ENCODE results near the gene C2orf78.
"Not testable (repeated sequence)": the region's sequence is repeated elsewhere in the genome, so short reads cannot be mapped to it uniquely, and the experiment has no call there.

The C2orf78 gene

DNA sequence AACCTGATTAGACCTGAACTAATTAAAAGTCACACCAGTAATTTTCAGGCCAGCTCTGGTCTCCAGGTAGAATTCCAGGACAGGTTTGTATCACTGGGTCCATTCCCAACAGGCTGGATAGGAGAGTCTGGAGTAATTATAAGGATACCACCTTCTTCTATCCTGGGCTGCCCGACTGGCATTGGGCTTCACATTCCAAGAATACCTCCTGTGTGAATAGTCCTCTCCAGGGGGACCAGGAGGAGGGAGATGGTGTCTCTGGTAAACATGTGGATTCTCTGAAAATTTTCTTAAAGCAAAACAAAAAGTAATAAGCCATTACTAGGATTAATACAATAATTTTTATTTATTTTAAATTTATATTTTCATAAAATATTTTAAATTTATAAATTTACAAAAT is 21.4 kb upstream of the C2orf78 start:
- Histone ChIP-seq H3K27ac (ENCODE audit: low read length) (no peak overlapping the region), H3K9me3 (ENCODE audit: insufficient read depth, low read depth, low read length) (no peaks in the 10 kb centered on the region), H3K4me3 (ENCODE audit: low read length) (no peak overlapping the region), H3K36me3 (ENCODE audit: insufficient read depth, low read depth, low read length) (peaks cover 80% of the 10 kb centered on the region), H3K27me3 (ENCODE audit: insufficient read depth, low read length) (no peaks in the 10 kb centered on the region), H3K4me1 (ENCODE audit: insufficient read depth, low read length) (no peaks in the 10 kb centered on the region), H3K9ac (ENCODE audit: low read depth, low read length) (no peak overlapping the region)

- Histone ChIP-seq H3K27ac (ENCODE audit: low read length) (no peak overlapping the region), H3K9ac (ENCODE audit: low read depth, low read length) (no peak overlapping the region), H3K36me3 (ENCODE audit: insufficient read depth, low read depth, low read length) (peaks cover 88% of the 10 kb centered on the region), H3K4me1 (ENCODE audit: insufficient read depth, low read length) (no peaks in the 10 kb centered on the region), H3K9me3 (ENCODE audit: insufficient read depth, low read depth, low read length) (no peaks in the 10 kb centered on the region), H3K4me3 (ENCODE audit: low read length) (no peak overlapping the region), H3K27me3 (ENCODE audit: insufficient read depth, low read length) (no peaks in the 10 kb centered on the region)
These were observed 19.0 kb upstream of the C2orf78 start for GRCh38 chr2:73764945-73765344.

DNA sequence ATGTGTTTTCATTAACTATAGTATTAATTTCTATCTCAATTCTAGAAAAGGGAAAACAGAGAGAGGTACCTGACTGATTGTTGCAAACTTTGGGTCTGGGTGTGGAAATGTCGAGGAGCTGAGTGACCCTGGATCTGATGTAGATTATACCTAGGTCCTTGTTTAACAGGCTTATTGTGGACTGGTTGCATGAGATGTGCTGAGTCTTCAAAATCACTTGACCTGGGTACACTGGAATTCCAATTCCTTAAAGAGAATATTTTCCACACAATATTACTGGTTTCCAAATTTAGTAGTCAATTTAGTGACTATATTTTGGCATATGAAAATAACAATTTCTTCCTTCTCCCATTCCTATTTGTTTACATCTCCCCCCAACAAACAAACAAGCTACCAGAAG is 17.6 kb upstream of the C2orf78 start:
- Histone ChIP-seq H3K9ac (ENCODE audit: low read depth, low read length) (no peak overlapping the region), H3K9me3 (ENCODE audit: insufficient read depth, low read depth, low read length) (no peaks in the 10 kb centered on the region), H3K4me1 (ENCODE audit: insufficient read depth, low read length) (no peaks in the 10 kb centered on the region), H3K4me3 (ENCODE audit: low read length) (no peak overlapping the region), H3K36me3 (ENCODE audit: insufficient read depth, low read depth, low read length) (peaks cover 83% of the 10 kb centered on the region), H3K27me3 (ENCODE audit: insufficient read depth, low read length) (no peaks in the 10 kb centered on the region), H3K27ac (ENCODE audit: low read length) (no peak overlapping the region)

- Histone ChIP-seq H3K36me3 (ENCODE audit: insufficient read depth, low read depth, low read length) (peaks cover 78% of the 10 kb centered on the region), H3K4me1 (ENCODE audit: insufficient read depth, low read length) (no peaks in the 10 kb centered on the region), H3K9ac (ENCODE audit: low read depth, low read length) (no peak overlapping the region), H3K4me3 (ENCODE audit: low read length) (no peak overlapping the region), H3K9me3 (ENCODE audit: insufficient read depth, low read depth, low read length) (no peaks in the 10 kb centered on the region), H3K27me3 (ENCODE audit: insufficient read depth, low read length) (no peaks in the 10 kb centered on the region), H3K27ac (ENCODE audit: low read length) (no peak overlapping the region)
These were observed 17.0 kb upstream of the C2orf78 start for GRCh38 chr2:73766994-73767393.

DNA sequence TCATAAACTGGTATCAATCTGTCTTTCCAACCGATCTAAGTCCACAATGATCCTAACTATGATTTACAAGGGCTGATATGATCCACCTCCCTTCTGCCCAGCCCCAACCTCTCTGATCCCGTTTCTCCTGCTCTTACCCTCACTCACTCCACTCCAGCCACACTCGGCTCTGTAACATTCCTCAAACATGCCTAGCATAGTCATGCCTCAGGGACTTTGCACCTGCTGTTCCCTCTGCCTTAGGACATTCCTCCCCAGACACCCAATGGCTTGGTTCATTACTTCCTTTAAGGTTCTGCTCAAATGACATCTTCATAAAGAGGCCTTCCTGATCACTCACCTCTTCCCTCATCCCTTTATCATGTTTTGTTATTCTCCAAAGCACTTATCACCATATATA is 13.3 kb upstream of the C2orf78 start:
- peaks cover 78% of the 10 kb centered on the region for H3K36me3 ChIP-seq (ENCODE audit: insufficient read depth, low read depth, low read length)

DNA sequence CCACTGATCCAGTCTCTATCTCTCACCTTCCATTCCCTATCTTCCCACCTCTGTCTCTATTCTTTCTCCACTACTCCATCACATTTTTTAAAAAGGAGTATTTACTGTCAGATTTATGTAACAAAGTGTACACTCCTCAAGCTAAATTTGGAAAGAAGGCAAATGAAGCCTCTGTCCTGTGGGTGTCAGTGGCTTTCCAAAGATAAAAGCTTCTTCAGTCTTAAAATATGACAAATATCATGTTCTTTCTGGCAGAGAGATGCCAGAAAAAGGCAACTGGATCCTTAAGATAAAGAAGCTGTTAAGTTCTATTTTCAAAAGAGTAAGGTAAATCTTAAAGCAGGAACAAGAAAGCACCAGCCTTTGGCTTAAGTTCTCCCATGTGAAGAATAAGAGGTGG is 11.2 kb upstream of the C2orf78 start:
- Histone ChIP-seq H3K9me3 (ENCODE audit: insufficient read depth, low read depth, low read length) (no peaks in the 10 kb centered on the region), H3K36me3 (ENCODE audit: insufficient read depth, low read depth, low read length) (peaks cover 76% of the 10 kb centered on the region), H3K27me3 (ENCODE audit: insufficient read depth, low read length) (no peaks in the 10 kb centered on the region), H3K9ac (ENCODE audit: low read depth, low read length) (no peak overlapping the region), H3K4me1 (ENCODE audit: insufficient read depth, low read length) (no peaks in the 10 kb centered on the region), H3K4me3 (ENCODE audit: low read length) (no peak overlapping the region), H3K27ac (ENCODE audit: low read length) (no peak overlapping the region)

More for the DNA sequence above, 13.3 kb upstream of the C2orf78 start:
- no peaks in the 10 kb centered on the region for H3K4me1 ChIP-seq (ENCODE audit: insufficient read depth, low read length)
- H3K27ac ChIP-seq (ENCODE audit: low read length) = no peak overlapping the region
- H3K9me3 ChIP-seq (ENCODE audit: insufficient read depth, low read depth, low read length) = no peaks in the 10 kb centered on the region
- H3K9ac ChIP-seq (ENCODE audit: low read depth, low read length) = no peak overlapping the region
- no peak overlapping the region for H3K4me3 ChIP-seq (ENCODE audit: low read length)
- H3K27me3 ChIP-seq (ENCODE audit: insufficient read depth, low read length) = no peaks in the 10 kb centered on the region

DNA sequence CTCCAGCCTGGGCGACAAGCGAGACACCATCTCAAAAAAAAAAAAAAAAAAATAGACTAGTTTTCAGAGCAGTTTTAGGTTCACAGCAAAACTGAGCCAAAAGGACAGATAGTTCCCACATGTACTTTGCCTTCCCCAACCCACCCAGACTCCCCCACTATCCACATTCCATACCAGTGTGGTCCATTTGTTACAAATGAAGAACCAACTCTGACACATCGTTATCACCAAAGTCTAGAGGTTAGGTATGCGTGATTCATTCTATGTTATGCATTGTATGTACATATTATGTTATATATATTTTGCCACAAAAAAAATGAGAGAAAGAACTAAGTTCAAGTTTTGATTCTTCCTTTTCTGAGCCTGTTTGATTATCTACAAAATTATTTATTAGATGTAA is 7.6 kb upstream of the C2orf78 start:
- Histone ChIP-seq H3K9me3 (ENCODE audit: insufficient read depth, low read depth, low read length) (no peaks in the 10 kb centered on the region), H3K4me1 (ENCODE audit: insufficient read depth, low read length) (peaks cover 5% of the 10 kb centered on the region; the same call in 1 of the 2 replicates), H3K4me3 (ENCODE audit: low read length) (no peak overlapping the region), H3K9ac (ENCODE audit: low read depth, low read length) (no peak overlapping the region), H3K27me3 (ENCODE audit: insufficient read depth, low read length) (no peaks in the 10 kb centered on the region), H3K27ac (ENCODE audit: low read length) (no peak overlapping the region), H3K36me3 (ENCODE audit: insufficient read depth, low read depth, low read length) (peaks cover 49% of the 10 kb centered on the region)

- no peaks in the 10 kb centered on the region for H3K27me3 ChIP-seq (ENCODE audit: insufficient read depth, low read length)
- peaks cover 5% of the 10 kb centered on the region; the same call in 1 of the 2 replicates for H3K4me1 ChIP-seq (ENCODE audit: insufficient read depth, low read length)
- H3K36me3 ChIP-seq (ENCODE audit: insufficient read depth, low read depth, low read length) = peaks cover 48% of the 10 kb centered on the region
- H3K27ac ChIP-seq (ENCODE audit: low read length) = no peak overlapping the region
- H3K4me3 ChIP-seq (ENCODE audit: low read length) = no peak overlapping the region
- H3K9me3 ChIP-seq (ENCODE audit: insufficient read depth, low read depth, low read length) = no peaks in the 10 kb centered on the region
- H3K9ac ChIP-seq (ENCODE audit: low read depth, low read length) = no peak overlapping the region
These were observed 7.0 kb upstream of the C2orf78 start for GRCh38 chr2:73776869-73777519.

- H3K9ac ChIP-seq (ENCODE audit: low read depth, low read length) = peak overlapping the region; percentile 90
- not testable (repeated sequence) for H3K27ac ChIP-seq (ENCODE audit: low read length); H3K4me1 ChIP-seq (ENCODE audit: insufficient read depth, low read length); H3K27me3 ChIP-seq (ENCODE audit: insufficient read depth, low read length); H3K9me3 ChIP-seq (ENCODE audit: insufficient read depth, low read depth, low read length)
- H3K4me3 ChIP-seq (ENCODE audit: low read length) = peak overlapping the region; percentile 87
- H3K36me3 ChIP-seq (ENCODE audit: insufficient read depth, low read depth, low read length) = peaks cover 28% of the 10 kb centered on the region
These were observed 5.0 kb upstream of the C2orf78 start for GRCh38 chr2:73778867-73779466.

- Histone ChIP-seq H3K27ac (ENCODE audit: low read length) (no peak within 1 kb of the TSS), H3K4me3 (ENCODE audit: low read length) (peak within 1 kb of the TSS; percentile 87), H3K4me1 (ENCODE audit: insufficient read depth, low read length) (peaks cover 5% of the 10 kb centered on the region; the same call in 1 of the 2 replicates), H3K9ac (ENCODE audit: low read depth, low read length) (peak within 1 kb of the TSS; percentile 90), H3K9me3 (ENCODE audit: insufficient read depth, low read depth, low read length) (no peaks in the 10 kb centered on the region), H3K27me3 (ENCODE audit: insufficient read depth, low read length) (no peaks in the 10 kb centered on the region), H3K36me3 (ENCODE audit: insufficient read depth, low read depth, low read length) (peaks cover 22% of the 10 kb centered on the region)
These were observed 4.3 kb upstream of the C2orf78 start, which contains the start of gene DUSP11 for GRCh38 chr2:73779467-73780236. DUSP11 (minus strand) TSS chr2:73780103; CDS start chr2:73779974, 129 bp downstream.

DNA sequence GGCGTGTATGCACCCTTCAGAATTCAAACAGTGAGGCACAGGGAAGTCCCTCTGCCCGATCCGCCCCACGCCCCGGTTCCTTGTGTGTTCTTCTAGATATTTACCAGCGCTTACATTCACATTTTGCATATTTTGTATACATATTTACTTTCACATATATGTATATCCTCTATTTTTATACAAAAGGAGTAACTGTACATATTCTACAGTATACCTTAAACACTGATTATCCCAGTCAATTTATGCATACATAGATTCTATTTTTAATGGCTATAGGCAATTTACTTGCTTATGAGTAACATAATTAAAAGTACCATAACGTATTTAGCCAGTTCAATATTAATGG is 3.8 kb upstream of the C2orf78 start:
- Histone ChIP-seq H3K27ac (ENCODE audit: low read length) (no peak overlapping the region), H3K4me3 (ENCODE audit: low read length) (peak overlapping the region; percentile 87; the same call in 1 of the 2 replicates), H3K9ac (ENCODE audit: low read depth, low read length) (peak overlapping the region; percentile 90; the same call in 1 of the 2 replicates), H3K9me3 (ENCODE audit: insufficient read depth, low read depth, low read length) (no peaks in the 10 kb centered on the region), H3K4me1 (ENCODE audit: insufficient read depth, low read length) (peaks cover 5% of the 10 kb centered on the region; the same call in 1 of the 2 replicates), H3K27me3 (ENCODE audit: insufficient read depth, low read length) (no peaks in the 10 kb centered on the region), H3K36me3 (ENCODE audit: insufficient read depth, low read depth, low read length) (peaks cover 16% of the 10 kb centered on the region)

- H3K4me3 ChIP-seq (ENCODE audit: low read length); H3K27ac ChIP-seq (ENCODE audit: low read length): not testable (repeated sequence)
These were observed 581 bp upstream of the C2orf78 start for GRCh38 chr2:73783402-73783801.

More at GRCh38 chr2:73783402-73783801, 581 bp upstream of the C2orf78 start:
- not testable (repeated sequence) for H3K36me3 ChIP-seq (ENCODE audit: insufficient read depth, low read depth, low read length); H3K4me1 ChIP-seq (ENCODE audit: insufficient read depth, low read length); H3K27me3 ChIP-seq (ENCODE audit: insufficient read depth, low read length); H3K9me3 ChIP-seq (ENCODE audit: insufficient read depth, low read depth, low read length); H3K9ac ChIP-seq (ENCODE audit: low read depth, low read length)
